OCI-LY7 (cell line): ENCODE results near the gene RALGAPA2. TPM values are rescaled to one million over a fixed set of nuclear protein-coding genes. Genes with fewer than 3 reads are reported as not detected.

ENCODE experiments used
- BruUV-seq: library from RNA; stranded (reverse); fragments of 400-500 nt; replicated peaks from 2 replicates; lab custom pipeline; 2021; lab: Mats Ljungman, UMichigan
- CTCF ChIA-PET: fragments of 300-600 bp; sonication (Branson Sonifier 250); formaldehyde crosslinking; loops from one replicate; lab custom pipeline; 2022; ENCODE audit warnings: antibody characterized with exemption; ENCODE audit not compliant: unreplicated experiment; lab: Charles Lee
- POLR2A ChIA-PET: fragments of 300-600 bp; sonication (Branson Sonifier 250); formaldehyde crosslinking; loops from one replicate; lab custom pipeline; 2022; ENCODE audit warnings: antibody characterized with exemption; lab: Charles Lee
- DNase-seq: peaks from one replicate; pipeline ENCODE4 v3.0.0-alpha.2; 2015; ENCODE audit warnings: low spot score
- H2AFZ ChIP-seq: fragments of 200-600 bp; sonication (generic), shearing (Covaris generic); 2 replicates; pipeline ENCODE4 v1.6.1; 2014; ENCODE audit warnings: mild to moderate bottlenecking, antibody characterized with exemption, low read length, moderate library complexity
- H3K27ac ChIP-seq: fragments of 200-600 bp; sonication (generic); 2 replicates; pipeline ENCODE4 v1.5.1; 2014; ENCODE audit warnings: mixed run types, low read depth, mild to moderate bottlenecking, moderate library complexity, low read length, inconsistent platforms; ENCODE audit not compliant: poor library complexity, severe bottlenecking
- H3K36me3 ChIP-seq: fragments of 200-600 bp; sonication (generic); 2 replicates; pipeline ENCODE4 v1.6.1; 2014; ENCODE audit warnings: mild to moderate bottlenecking, antibody characterized with exemption, low read length, moderate library complexity, mixed read lengths; ENCODE audit not compliant: insufficient read depth
- H3K4me1 ChIP-seq: fragments of 200-600 bp; sonication (generic); 2 replicates; pipeline ENCODE4 v1.5.1; 2014; ENCODE audit warnings: mild to moderate bottlenecking, low read length; ENCODE audit not compliant: insufficient read depth, poor library complexity, severe bottlenecking
- H3K4me2 ChIP-seq: fragments of 200-600 bp; sonication (generic); 2 replicates; pipeline ENCODE4 v1.6.1; 2014; ENCODE audit warnings: mild to moderate bottlenecking, low read length
- H3K4me3 ChIP-seq: fragments of 200-600 bp; sonication (generic); 2 replicates; pipeline ENCODE4 v1.5.1; 2014; ENCODE audit warnings: mild to moderate bottlenecking, low read depth, low read length; ENCODE audit not compliant: poor library complexity, severe bottlenecking
- H3K79me2 ChIP-seq: fragments of 200-600 bp; sonication (generic); 2 replicates; pipeline ENCODE4 v1.6.1; 2016; ENCODE audit warnings: low read depth, mild to moderate bottlenecking, low read length, moderate library complexity, mixed read lengths; ENCODE audit not compliant: insufficient read depth
- H3K9me2 ChIP-seq: fragments of 200-600 bp; sonication (generic); 2 replicates; pipeline ENCODE4 v1.6.1; 2016; ENCODE audit warnings: mild to moderate bottlenecking, low read length, mixed read lengths; ENCODE audit not compliant: insufficient read depth
- H3K9me3 ChIP-seq: fragments of 200-600 bp; sonication (generic); 2 replicates; pipeline ENCODE4 v1.6.1; 2014; ENCODE audit warnings: mild to moderate bottlenecking, mixed run types, low read length, mixed read lengths
- H4K20me1 ChIP-seq: fragments of 200-600 bp; sonication (generic); 2 replicates; pipeline ENCODE4 v1.6.1; 2014; ENCODE audit warnings: mild to moderate bottlenecking, antibody characterized with exemption, low read length, moderate library complexity, mixed read lengths; ENCODE audit not compliant: insufficient read depth
- EZH2phosphoT487 ChIP-seq: fragments of 200-600 bp; sonication (generic); IDR thresholded peaks from 2 replicates; pipeline ENCODE4 v1.6.1; 2018; ENCODE audit warnings: low read depth, borderline replicate concordance, mild to moderate bottlenecking, mixed run types, antibody characterized with exemption, low read length, moderate library complexity, mixed read lengths
- intact Hi-C: fragments of 100-400 bp; cut with micrococcal nuclease; formaldehyde crosslinking; loops from one replicate; pipeline ENCODE4 v1.10.0; 2022; ENCODE audit not compliant: unreplicated experiment
- total RNA-seq, 2 experiments: library from RNA; depleted of rRNA in 1 of 2; stranded (reverse); fragments of >200 nt in 1 of 2; shearing (Covaris generic) in 1 of 2; gene quantifications; 2 replicates each; pipeline ENCODE4 v1.2.3, GENCODE V29; 2014 to 2022
- TF ChIP-seq, protein P1 (sequence below): fragments of 200-600 bp; sonication (generic); conservative IDR thresholded peaks from 2 replicates; pipeline ENCODE4 v1.5.1; 2014; ENCODE audit warnings: mild to moderate bottlenecking, antibody characterized with exemption, low read length, moderate library complexity, mixed read lengths

The RALGAPA2 gene
- total RNA-seq, 2 experiments from 2014 or later = 9.1 to 17.8 TPM

GRCh38 chr20:20519269-20519668, 193.2 kb downstream of the RALGAPA2 start:
- no peaks in the 10 kb centered on the region for H3K36me3 ChIP-seq
- BruUV-seq = no TSS peak
- TF ChIP-seq, protein P1, sequence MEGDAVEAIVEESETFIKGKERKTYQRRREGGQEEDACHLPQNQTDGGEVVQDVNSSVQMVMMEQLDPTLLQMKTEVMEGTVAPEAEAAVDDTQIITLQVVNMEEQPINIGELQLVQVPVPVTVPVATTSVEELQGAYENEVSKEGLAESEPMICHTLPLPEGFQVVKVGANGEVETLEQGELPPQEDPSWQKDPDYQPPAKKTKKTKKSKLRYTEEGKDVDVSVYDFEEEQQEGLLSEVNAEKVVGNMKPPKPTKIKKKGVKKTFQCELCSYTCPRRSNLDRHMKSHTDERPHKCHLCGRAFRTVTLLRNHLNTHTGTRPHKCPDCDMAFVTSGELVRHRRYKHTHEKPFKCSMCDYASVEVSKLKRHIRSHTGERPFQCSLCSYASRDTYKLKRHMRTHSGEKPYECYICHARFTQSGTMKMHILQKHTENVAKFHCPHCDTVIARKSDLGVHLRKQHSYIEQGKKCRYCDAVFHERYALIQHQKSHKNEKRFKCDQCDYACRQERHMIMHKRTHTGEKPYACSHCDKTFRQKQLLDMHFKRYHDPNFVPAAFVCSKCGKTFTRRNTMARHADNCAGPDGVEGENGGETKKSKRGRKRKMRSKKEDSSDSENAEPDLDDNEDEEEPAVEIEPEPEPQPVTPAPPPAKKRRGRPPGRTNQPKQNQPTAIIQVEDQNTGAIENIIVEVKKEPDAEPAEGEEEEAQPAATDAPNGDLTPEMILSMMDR = no peak
- no peak for TF ChIP-seq EZH2phosphoT487
- no peak for DNase-seq
- H3K27ac ChIP-seq = no peak overlapping the region
- H2AFZ ChIP-seq = no peak overlapping the region
- no peaks in the 10 kb centered on the region for H4K20me1 ChIP-seq
- H3K4me2 ChIP-seq = no peak overlapping the region
- H3K9me3 ChIP-seq = no peaks in the 10 kb centered on the region
- H3K79me2 ChIP-seq = no peaks in the 10 kb centered on the region
- no peaks in the 10 kb centered on the region for H3K9me2 ChIP-seq
- H3K4me1 ChIP-seq = no peaks in the 10 kb centered on the region
- intact Hi-C loops = no loop called here
- H3K4me3 ChIP-seq = no peak overlapping the region
- POLR2A ChIA-PET = interaction anchor here (0.6 kb wide), 1 partner anchor 48 kb away, joined by 3 read pairs; no protein-coding TSS in a partner anchor
- CTCF ChIA-PET = no interaction called here

DNA sequence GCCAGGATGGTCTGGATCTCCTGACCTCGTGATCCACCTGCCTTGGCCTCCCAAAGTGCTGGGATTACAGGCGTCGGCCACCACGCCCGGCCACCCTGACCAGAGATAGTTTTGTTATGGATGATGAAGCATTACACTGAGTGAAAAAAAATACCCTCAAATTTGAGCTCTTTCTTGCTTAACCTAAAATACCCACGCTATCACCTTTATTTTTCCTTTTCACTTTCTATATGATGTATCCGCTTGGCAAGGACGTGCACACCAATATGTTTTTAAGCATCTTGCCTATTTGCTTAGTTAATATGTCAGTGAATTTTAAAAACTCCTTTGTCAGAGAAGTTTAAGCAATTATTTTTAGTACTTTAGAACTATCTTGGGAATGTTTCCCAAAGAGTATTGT, 194.2 kb downstream of the RALGAPA2 start:
- Histone ChIP-seq H3K36me3 (no peaks in the 10 kb centered on the region), H3K4me3 (no peak overlapping the region), H3K4me1 (no peaks in the 10 kb centered on the region), H4K20me1 (no peaks in the 10 kb centered on the region), H3K9me2 (no peaks in the 10 kb centered on the region), H3K4me2 (no peak overlapping the region), H3K9me3 (no peaks in the 10 kb centered on the region), H2AFZ (no peak overlapping the region), H3K27ac (no peak overlapping the region), H3K79me2 (no peaks in the 10 kb centered on the region)
- no peak for DNase-seq
- ChIA-PET CTCF (no interaction called here), POLR2A (interaction anchor here (0.6 kb wide), 1 partner anchor 17 kb away, joined by 3 read pairs; no protein-coding TSS in a partner anchor)
- no TSS peak for BruUV-seq
- intact Hi-C loops = no loop called here
- TF ChIP-seq, protein P1 = no peak
- TF ChIP-seq EZH2phosphoT487 = no peak

GRCh38 chr20:20517296-20517695, 195.1 kb downstream of the RALGAPA2 start:
- Histone ChIP-seq H3K36me3 (no peaks in the 10 kb centered on the region), H3K27ac (no peak overlapping the region), H3K4me3 (no peak overlapping the region), H2AFZ (no peak overlapping the region), H4K20me1 (no peaks in the 10 kb centered on the region), H3K4me2 (no peak overlapping the region), H3K9me3 (no peaks in the 10 kb centered on the region), H3K9me2 (no peaks in the 10 kb centered on the region), H3K79me2 (no peaks in the 10 kb centered on the region), H3K4me1 (no peaks in the 10 kb centered on the region)
- CTCF ChIA-PET = no interaction called here
- no peak for DNase-seq
- BruUV-seq = no TSS peak
- intact Hi-C loops = no loop called here
- TF ChIP-seq EZH2phosphoT487 = no peak
- TF ChIP-seq, protein P1 = no peak
- POLR2A ChIA-PET = interaction anchor here (0.6 kb wide), 1 partner anchor 258 kb away, joined by 5 read pairs; no protein-coding TSS in a partner anchor
